HCEC 1CT (cell line): Measurements from ENCODE around the gene MLXIP.

Experiments
- DNase-seq: peaks from one replicate; pipeline ENCODE4 v3.0.0-alpha.2; 2017

MLXIP gene

DNA sequence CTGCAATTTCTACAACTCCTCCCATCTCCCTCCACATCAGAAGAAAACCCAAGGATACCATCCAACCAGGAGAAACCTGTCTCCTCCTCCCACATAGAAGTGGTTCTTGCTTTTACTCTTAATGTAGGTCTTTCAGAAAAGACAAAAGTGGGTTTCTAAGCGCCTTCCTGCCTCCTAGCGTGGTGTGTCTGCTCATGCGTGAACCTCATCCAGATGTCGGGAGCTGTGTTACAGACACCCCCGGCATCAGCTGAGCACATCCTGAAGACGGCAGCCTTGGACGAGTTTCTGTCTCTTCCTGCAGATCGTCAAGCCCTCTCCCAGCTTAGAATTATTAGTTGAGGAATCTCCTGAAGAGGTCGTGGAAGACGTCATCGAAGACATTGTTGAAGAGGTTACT lies 113.9 kb downstream of the MLXIP start:
- DNase-seq, result no peak

DNA sequence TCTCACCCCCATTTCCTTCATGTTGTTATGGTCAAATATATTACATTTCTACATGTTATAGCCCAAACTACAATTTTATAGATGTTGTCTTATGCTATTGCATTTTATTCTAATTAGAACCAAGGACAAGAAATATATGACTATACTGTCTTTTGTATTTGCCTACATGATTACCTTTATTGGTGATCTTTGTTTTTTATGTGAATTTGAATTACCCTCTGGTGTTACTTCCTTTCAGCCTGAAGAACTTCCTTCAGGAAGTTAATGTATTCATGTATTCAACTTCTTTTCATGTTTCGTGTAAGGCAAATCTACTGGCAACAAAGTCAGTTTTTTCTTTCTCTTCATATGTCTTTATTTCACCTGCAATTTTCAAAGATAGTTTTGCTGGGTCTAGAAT lies 116.2 kb downstream of the MLXIP start:
- no peak for DNase-seq

DNA sequence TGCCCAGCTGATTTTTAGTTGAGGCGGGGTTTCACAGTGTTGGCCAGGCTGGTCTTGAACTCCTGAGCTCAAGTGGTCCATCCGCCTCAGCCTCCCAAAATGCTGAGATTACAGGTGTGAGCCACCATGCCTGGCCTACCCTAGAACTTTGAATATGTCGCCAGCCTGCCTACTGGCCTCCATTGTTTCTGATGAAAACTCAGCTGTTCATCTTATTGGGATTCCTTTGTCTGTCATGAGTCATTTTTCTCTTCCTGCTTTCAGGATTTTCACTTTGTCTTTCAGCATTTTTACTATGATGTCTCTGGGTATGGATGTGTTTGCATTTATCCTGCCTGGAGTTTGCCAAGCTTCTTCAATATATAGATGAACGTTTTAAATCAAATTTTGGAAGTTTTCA lies 116.8 kb downstream of the MLXIP start:
- DNase-seq, result no peak
